Measurements from ENCODE around the gene CIBAR2. TPM values are rescaled to one million over a fixed set of nuclear protein-coding genes. Genes with fewer than 3 reads are reported as not detected.
"Not testable (repeated sequence)": the region's sequence is repeated elsewhere in the genome, so short reads cannot be mapped to it uniquely, and the experiment has no call there.

Gene CIBAR2
- total and polyA plus RNA-seq, 2 experiments from 2014 or later, result not detected

DNA sequence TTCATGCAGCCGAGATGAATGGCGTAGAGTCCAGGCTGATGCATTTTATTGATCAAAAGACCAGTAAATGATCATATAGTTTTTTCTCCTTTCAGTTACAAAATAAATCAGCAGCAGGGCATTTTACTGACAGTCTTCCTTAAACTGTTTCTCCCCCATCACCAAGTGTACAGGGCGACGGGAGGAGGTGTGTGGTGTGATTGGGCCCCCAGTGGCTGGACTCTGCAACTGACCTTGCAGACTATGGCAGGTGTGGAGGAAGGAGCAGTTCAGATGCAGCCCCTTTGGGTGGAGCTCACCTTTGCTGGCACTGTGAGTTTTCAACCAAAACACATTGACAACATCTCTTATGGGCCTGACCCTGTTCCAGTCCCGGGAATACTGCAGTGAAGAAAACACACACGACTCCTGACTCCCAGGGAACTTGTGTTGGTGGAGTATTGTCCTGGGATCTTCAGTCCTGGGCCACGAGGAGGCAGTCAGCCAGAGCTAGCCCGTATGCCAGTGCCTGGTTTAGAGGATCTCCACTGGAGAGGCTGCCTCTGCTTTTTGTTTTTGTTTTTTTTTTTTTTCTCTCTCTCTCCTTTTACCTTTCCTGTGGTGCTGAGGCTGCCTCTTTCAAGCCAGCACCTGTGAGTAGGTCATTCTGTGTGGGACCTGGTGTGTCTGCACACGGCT is 54.9 kb downstream of the CIBAR2 start:
- H3K4me3 ChIP-seq, result no peak overlapping the region
- H3K36me3 ChIP-seq (ENCODE audit: low read depth), result no peaks in the 10 kb centered on the region
- H3F3A ChIP-seq (ENCODE audit: insufficient read depth), result peaks cover 17% of the 10 kb centered on the region
- H3K79me2 ChIP-seq (ENCODE audit: insufficient read depth), result 0 out of 2 replicates have a peak, but pooled peaks cover 3% of the 10 kb centered on the region
- peaks cover 14% of the 10 kb centered on the region for H3K4me1 ChIP-seq (ENCODE audit: insufficient read depth)
- TF ChIP-seq EZH2phosphoT487 (IDR thresholded peaks at IDR 0.05; ENCODE audit: insufficient read depth, low read depth), result no peak
- H3K27ac ChIP-seq, result no peak overlapping the region
- H4K20me1 ChIP-seq (ENCODE audit: insufficient read depth), result no peaks in the 10 kb centered on the region
- H3K9me3 ChIP-seq (ENCODE audit: low read depth), result no peaks in the 10 kb centered on the region
- WGBS, 2 experiments (ENCODE audit: low coverage in 1 of 2, low lambda C conversion rate in 2 of 2, missing lambda C conversion rate in 2 of 2), result 86 to 90% methylated on average over 9 of the region's 9 CpGs
- H3K4me2 ChIP-seq (ENCODE audit: unreplicated experiment), result no peak overlapping the region
- no peak for DNase-seq
- no peak overlapping the region for H3K9ac ChIP-seq
- no peak overlapping the region for H2AFZ ChIP-seq
- H3K9me2 ChIP-seq (ENCODE audit: insufficient read depth), result no peaks in the 10 kb centered on the region
- in situ Hi-C loops (cut with MboI), result no loop called here
- H3K27me3 ChIP-seq (replicated peaks; ENCODE audit: insufficient read depth), result no peaks in the 10 kb centered on the region

GRCh38 chr16:85056211-85056748 is 56.0 kb downstream of the CIBAR2 start:
- H3K9me2 ChIP-seq (ENCODE audit: insufficient read depth), result no peaks in the 10 kb centered on the region
- H3K27me3 ChIP-seq (replicated peaks; ENCODE audit: insufficient read depth), result no peaks in the 10 kb centered on the region
- H3K4me1 ChIP-seq (ENCODE audit: insufficient read depth), result peaks cover 14% of the 10 kb centered on the region
- H3K4me2 ChIP-seq (ENCODE audit: unreplicated experiment), result peak overlapping the region; percentile 87
- no peak overlapping the region for H3K4me3 ChIP-seq
- 0 out of 2 replicates have a peak, but pooled peaks cover 3% of the 10 kb centered on the region for H3K79me2 ChIP-seq (ENCODE audit: insufficient read depth)
- no peak overlapping the region for H3K27ac ChIP-seq
- peak; percentile 46 for DNase-seq
- H3K9ac ChIP-seq, result no peak overlapping the region
- no peak overlapping the region for H2AFZ ChIP-seq
- H3F3A ChIP-seq (ENCODE audit: insufficient read depth), result peaks cover 17% of the 10 kb centered on the region
- no peak for TF ChIP-seq EZH2 (IDR thresholded peaks at IDR 0.05; ENCODE audit: insufficient read depth, poor library complexity, severe bottlenecking)
- no peak for TF ChIP-seq EZH2phosphoT487 (IDR thresholded peaks at IDR 0.05; ENCODE audit: insufficient read depth, low read depth)
- H3K9me3 ChIP-seq (ENCODE audit: low read depth), result no peaks in the 10 kb centered on the region
- H3K36me3 ChIP-seq (ENCODE audit: low read depth), result no peaks in the 10 kb centered on the region
- in situ Hi-C loops (cut with MboI), result no loop called here
- 77% methylated on average over 16 of the region's 16 CpGs for WGBS, 2 experiments (ENCODE audit: low coverage in 1 of 2, low lambda C conversion rate in 2 of 2, missing lambda C conversion rate in 2 of 2)
- H4K20me1 ChIP-seq (ENCODE audit: insufficient read depth), result no peaks in the 10 kb centered on the region

- Histone ChIP-seq H3K4me1 (ENCODE audit: insufficient read depth) (peaks cover 20% of the 10 kb centered on the region), H3K36me3 (ENCODE audit: low read depth) (no peaks in the 10 kb centered on the region), H4K20me1 (ENCODE audit: insufficient read depth) (no peaks in the 10 kb centered on the region), H3K9ac (peak overlapping the region; percentile 40), H3F3A (ENCODE audit: insufficient read depth) (peaks cover 22% of the 10 kb centered on the region), H3K27me3 (replicated peaks; ENCODE audit: insufficient read depth) (no peaks in the 10 kb centered on the region), H3K79me2 (ENCODE audit: insufficient read depth) (0 out of 2 replicates have a peak, but pooled peaks cover 3% of the 10 kb centered on the region), H3K27ac (peak overlapping the region; percentile 44), H2AFZ (peak overlapping the region; percentile 54), H3K9me2 (ENCODE audit: insufficient read depth) (no peaks in the 10 kb centered on the region), H3K4me2 (ENCODE audit: unreplicated experiment) (peak overlapping the region; percentile 87), H3K4me3 (peak overlapping the region; percentile 65), H3K9me3 (ENCODE audit: low read depth) (no peaks in the 10 kb centered on the region)
- TF ChIP-seq EZH2 (IDR thresholded peaks at IDR 0.05; ENCODE audit: insufficient read depth, poor library complexity, severe bottlenecking) (no peak), EZH2phosphoT487 (IDR thresholded peaks at IDR 0.05; ENCODE audit: insufficient read depth, low read depth) (no peak)
- peak; percentile 73 for DNase-seq
- WGBS, 2 experiments (ENCODE audit: low coverage in 1 of 2, low lambda C conversion rate in 2 of 2, missing lambda C conversion rate in 2 of 2), result 27 to 30% methylated on average over 14 of the region's 14 CpGs
- in situ Hi-C loops (cut with MboI), result no loop called here
These were observed 56.6 kb downstream of the CIBAR2 start for GRCh38 chr16:85055493-85056210.

DNA sequence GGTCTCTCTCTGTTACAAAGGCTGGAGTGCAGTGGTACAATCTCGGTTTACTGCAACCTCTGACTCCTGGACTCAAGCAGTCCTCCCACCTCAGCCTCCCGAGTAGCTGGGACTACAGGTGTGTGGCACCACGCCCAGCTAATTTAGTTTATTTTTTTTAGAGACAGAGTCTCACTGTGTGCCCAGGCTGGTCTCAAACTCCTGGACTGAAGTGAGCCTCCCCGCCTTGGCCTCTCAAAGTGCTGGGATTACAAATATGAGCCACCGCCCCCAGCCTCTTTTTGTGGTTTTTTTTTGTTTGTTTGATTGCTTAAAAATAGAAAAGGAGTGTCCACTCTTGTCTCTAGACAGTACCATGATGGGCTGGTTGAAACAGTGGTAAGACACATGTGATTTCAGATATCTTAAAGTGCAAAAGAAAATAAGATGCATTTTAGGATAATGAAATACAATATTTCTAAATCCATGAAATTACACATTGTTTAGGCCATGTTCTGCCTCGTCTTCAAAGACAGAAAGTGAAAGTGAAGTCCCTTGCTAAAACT is 57.3 kb downstream of the CIBAR2 start:
- peak overlapping the region; percentile 40 for H3K9ac ChIP-seq
- 0 out of 2 replicates have a peak, but pooled peaks cover 3% of the 10 kb centered on the region for H3K79me2 ChIP-seq (ENCODE audit: insufficient read depth)
- H3F3A ChIP-seq (ENCODE audit: insufficient read depth), result peaks cover 22% of the 10 kb centered on the region
- H3K36me3 ChIP-seq (ENCODE audit: low read depth), result no peaks in the 10 kb centered on the region
- no peaks in the 10 kb centered on the region for H3K27me3 ChIP-seq (replicated peaks; ENCODE audit: insufficient read depth)
- peak overlapping the region; percentile 65 for H3K4me3 ChIP-seq
- no peak for TF ChIP-seq EZH2phosphoT487 (IDR thresholded peaks at IDR 0.05; ENCODE audit: insufficient read depth, low read depth)
- TF ChIP-seq EZH2 (IDR thresholded peaks at IDR 0.05; ENCODE audit: insufficient read depth, poor library complexity, severe bottlenecking), result no peak
- in situ Hi-C loops (cut with MboI), result no loop called here
- no peaks in the 10 kb centered on the region for H4K20me1 ChIP-seq (ENCODE audit: insufficient read depth)
- no peaks in the 10 kb centered on the region for H3K9me2 ChIP-seq (ENCODE audit: insufficient read depth)
- H3K4me2 ChIP-seq (ENCODE audit: unreplicated experiment), result peak overlapping the region; percentile 87
- no peak for DNase-seq
- 45 to 50% methylated on average over 6 of the region's 6 CpGs for WGBS, 2 experiments (ENCODE audit: low coverage in 1 of 2, low lambda C conversion rate in 2 of 2, missing lambda C conversion rate in 2 of 2)
- H3K27ac ChIP-seq, result peak overlapping the region; percentile 44
- H3K4me1 ChIP-seq (ENCODE audit: insufficient read depth), result peaks cover 20% of the 10 kb centered on the region
- no peaks in the 10 kb centered on the region for H3K9me3 ChIP-seq (ENCODE audit: low read depth)
- peak overlapping the region; percentile 54 for H2AFZ ChIP-seq

DNA sequence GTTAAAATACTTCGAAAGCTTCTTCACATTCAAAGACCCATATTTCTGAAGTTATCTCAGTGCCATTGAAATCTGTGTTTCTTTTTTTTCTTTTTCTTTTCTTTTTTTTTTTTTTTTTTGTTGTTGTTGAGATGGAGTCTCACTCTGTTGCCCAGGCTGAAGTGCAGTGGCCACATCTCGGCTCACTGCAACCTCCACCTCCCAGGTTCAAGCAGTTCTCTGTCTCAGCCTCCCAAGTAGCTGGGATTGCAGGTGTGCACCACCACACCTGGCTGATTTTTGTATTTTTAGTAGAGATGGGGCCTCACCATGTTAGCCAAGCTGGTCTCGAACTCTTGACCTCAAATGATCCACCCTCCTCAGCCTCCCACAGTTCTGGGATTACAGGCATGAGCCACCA is 58.0 kb downstream of the CIBAR2 start:
- H3K9ac ChIP-seq; H3K9me2 ChIP-seq (ENCODE audit: insufficient read depth); H4K20me1 ChIP-seq (ENCODE audit: insufficient read depth); H3K27me3 ChIP-seq (replicated peaks; ENCODE audit: insufficient read depth); DNase-seq; H3K79me2 ChIP-seq (ENCODE audit: insufficient read depth); H2AFZ ChIP-seq; H3K36me3 ChIP-seq (ENCODE audit: low read depth); H3K27ac ChIP-seq; H3K9me3 ChIP-seq (ENCODE audit: low read depth); in situ Hi-C loops (cut with MboI); H3K4me3 ChIP-seq; H3K4me2 ChIP-seq (ENCODE audit: unreplicated experiment): not testable (repeated sequence)
- 70 to 81% methylated on average over 3 of the region's 3 CpGs for WGBS, 2 experiments (ENCODE audit: low coverage in 1 of 2, low lambda C conversion rate in 2 of 2, missing lambda C conversion rate in 2 of 2)
- H3K4me1 ChIP-seq (ENCODE audit: insufficient read depth), result peaks cover 20% of the 10 kb centered on the region
- H3F3A ChIP-seq (ENCODE audit: insufficient read depth), result peaks cover 22% of the 10 kb centered on the region
